NCI-H748 treated with DMSO at 0.1 percent for 48 hours (cell line): ENCODE data around the gene METAP2.
"Not testable (repeated sequence)": the region's sequence is repeated elsewhere in the genome, so short reads cannot be mapped to it uniquely, and the experiment has no call there.

Source experiments
- DNase-seq: peaks from one replicate; lab custom pipeline; 2025; lab: John Stamatoyannopoulos, UW

Gene METAP2

GRCh38 chr12:95473884-95474659, at the start of gene METAP2:
TSS of gene METAP2 (plus strand) at chr12:95474152. CDS start at chr12:95474180, 28 bp downstream.
- DNase-seq, result peak; percentile 89

- DNase-seq, result no peak
These were observed 49.5 kb upstream of the METAP2 start for GRCh38 chr12:95424271-95424994.

GRCh38 chr12:95429172-95429510, 44.8 kb upstream of the METAP2 start:
- DNase-seq, result no peak

- no peak for DNase-seq
These were observed 42.8 kb upstream of the METAP2 start for GRCh38 chr12:95431120-95431519.

GRCh38 chr12:95435355-95435754, 38.6 kb upstream of the METAP2 start:
- no peak for DNase-seq

- DNase-seq, result no peak
These were observed 36.4 kb upstream of the METAP2 start for GRCh38 chr12:95437565-95437964.

- no peak for DNase-seq
These were observed 34.3 kb upstream of the METAP2 start for GRCh38 chr12:95439461-95440230.

- DNase-seq, result no peak
These were observed 33.6 kb upstream of the METAP2 start for GRCh38 chr12:95440401-95440800.

GRCh38 chr12:95443459-95443858, 30.5 kb upstream of the METAP2 start:
- DNase-seq, result no peak

- DNase-seq, result not testable (repeated sequence)
These were observed 28.9 kb upstream of the METAP2 start for GRCh38 chr12:95445099-95445498.

- DNase-seq, result no peak
These were observed 28.0 kb upstream of the METAP2 start for GRCh38 chr12:95445884-95446505.

GRCh38 chr12:95446506-95446900, 27.4 kb upstream of the METAP2 start:
- no peak for DNase-seq

- DNase-seq, result not testable (repeated sequence)
These were observed 24.3 kb upstream of the METAP2 start for GRCh38 chr12:95449656-95450055.

GRCh38 chr12:95452501-95452900, 21.5 kb upstream of the METAP2 start:
- DNase-seq, result not testable (repeated sequence)

- not testable (repeated sequence) for DNase-seq
These were observed 20.1 kb upstream of the METAP2 start for GRCh38 chr12:95453881-95454280.

GRCh38 chr12:95454780-95455215, 19.2 kb upstream of the METAP2 start:
- not testable (repeated sequence) for DNase-seq

GRCh38 chr12:95457605-95458004, 16.3 kb upstream of the METAP2 start:
- DNase-seq, result not testable (repeated sequence)

- DNase-seq, result no peak
These were observed 15.2 kb upstream of the METAP2 start for GRCh38 chr12:95458761-95459160.

GRCh38 chr12:95459310-95459709, 14.6 kb upstream of the METAP2 start:
- no peak for DNase-seq

GRCh38 chr12:95460105-95460504, 13.8 kb upstream of the METAP2 start:
- DNase-seq, result no peak

GRCh38 chr12:95460896-95461295, 13.1 kb upstream of the METAP2 start:
- no peak for DNase-seq

GRCh38 chr12:95462081-95462480, 11.9 kb upstream of the METAP2 start:
- DNase-seq, result no peak
